H1 (cell line): ENCODE results near the gene MACF1. TPM values are rescaled to one million over a fixed set of nuclear protein-coding genes. Genes with fewer than 3 reads are reported as not detected.

Experiments
- CBX8 ChIP-seq: fragments of 300-800, 300-1000 bp; sonication (generic); IDR thresholded peaks from 2 replicates; pipeline ENCODE4 v1.7.1; 2016; ENCODE audit warnings: low read depth, low read length, borderline replicate concordance
- CHD7 ChIP-seq: fragments of 300-600 bp; sonication (generic); IDR thresholded peaks from 2 replicates; pipeline ENCODE4 v1.7.1; 2012; ENCODE audit warnings: low read length, moderate library complexity, mild to moderate bottlenecking, inconsistent platforms; ENCODE audit not compliant: insufficient replicate concordance
- EP300 ChIP-seq, 2 experiments: IDR thresholded peaks; 1 replicate in 1 of 2; 2 replicates in 1 of 2; pipeline ENCODE4 v1.6.1; 2011 to 2012; ENCODE audit warnings: low read depth in 2 of 2, low read length in 2 of 2, mild to moderate bottlenecking in 2 of 2, borderline replicate concordance in 1 of 2, inconsistent platforms in 1 of 2, moderate library complexity in 1 of 2
- GTF2F1 ChIP-seq: IDR thresholded peaks from 2 replicates; pipeline ENCODE4 v1.6.1; 2012; ENCODE audit warnings: low read depth, low read length, improper control_type of control experiment, borderline replicate concordance
- JUN ChIP-seq: IDR thresholded peaks from 2 replicates; pipeline ENCODE4 v1.6.1; 2011; ENCODE audit warnings: low read depth, mild to moderate bottlenecking, improper control_type of control experiment, low read length
- MAFK ChIP-seq: IDR thresholded peaks from 2 replicates; pipeline ENCODE4 v1.6.1; 2012; ENCODE audit warnings: low read depth, mild to moderate bottlenecking, improper control_type of control experiment, low read length
- POU5F1 ChIP-seq: IDR thresholded peaks from 2 replicates; pipeline ENCODE4 v1.6.1; 2011; ENCODE audit warnings: low read depth, mild to moderate bottlenecking, low read length, moderate library complexity
- SAP30 ChIP-seq: fragments of 300-600 bp; sonication (generic); IDR thresholded peaks from 2 replicates; pipeline ENCODE4 v1.7.1; 2012; ENCODE audit warnings: low read length, moderate library complexity, mild to moderate bottlenecking, inconsistent platforms; ENCODE audit not compliant: insufficient read depth, insufficient replicate concordance
- SIRT6 ChIP-seq: IDR thresholded peaks from one replicate; pipeline ENCODE4 v1.7.1; 2012; ENCODE audit warnings: low read length, inconsistent platforms
- TBP ChIP-seq: IDR thresholded peaks from 2 replicates; pipeline ENCODE4 v1.6.1; 2011; ENCODE audit warnings: low read depth, low read length, improper control_type of control experiment
- YY1 ChIP-seq: IDR thresholded peaks from 2 replicates; pipeline ENCODE4 v1.6.1; 2011; ENCODE audit warnings: low read depth, mild to moderate bottlenecking, low read length
- ZNF274 ChIP-seq: IDR thresholded peaks from 2 replicates; pipeline ENCODE4 v1.7.0; 2012; ENCODE audit warnings: low read length, borderline replicate concordance; ENCODE audit errors: extremely low read depth
- polyA plus RNA-seq, 7 experiments: library from polyadenylated mRNA; depleted of rRNA in 3 of 7; stranded (reverse) in 5 of 7; unstranded in 2 of 7; fragments of >200 nt in 5 of 7; fragments of 200-250 nt in 2 of 7; gene quantifications; 1 replicate in 5 of 7; 2 replicates in 1 of 7; 4 replicates in 1 of 7; pipeline versions ENCODE4 v1.2.1 to v1.2.3, GENCODE V29; 2011 to 2013; ENCODE audit warnings: missing spikeins in 2 of 7, mixed read lengths in 2 of 7
- total RNA-seq: library from RNA; stranded (reverse); fragmentation: NEBNext Ultra II Directional; extraction: Animal tissue kit (Norgen Biotek cat#: 25700); gene quantifications from 2 replicates; pipeline ENCODE4 v1.2.1, GENCODE V29; 2021

Gene MACF1
- total and polyA plus RNA-seq, 2 of the 8 experiments (the other 6 are each of a cell fraction or from before 2014, with no cell fraction given): 59.8 to 285 TPM

GRCh38 chr1:39416609-39417008, 212.1 kb downstream of the MACF1 start (continued):
- no peak for TF ChIP-seq CHD7
- TF ChIP-seq YY1: no peak
- no peak for TF ChIP-seq SAP30
- no peak for TF ChIP-seq MAFK
- no peak for TF ChIP-seq POU5F1
- no peak for TF ChIP-seq ZNF274
- TF ChIP-seq GTF2F1: no peak
- no peak for TF ChIP-seq SIRT6
- TF ChIP-seq EP300 (IDR thresholded peaks at IDR 0.05; ENCODE audit: borderline replicate concordance in 1 of 2, low read depth in 2 of 2, low read length in 2 of 2): no peak
- TF ChIP-seq TBP: no peak
- TF ChIP-seq CBX8: no peak
- TF ChIP-seq JUN: no peak
